Astrocyte (in vitro differentiated cells and primary cell): ENCODE measurements around the gene PPP2R2C.

Source experiments
- CTCF ChIP-seq: IDR thresholded peaks from 2 replicates; pipeline ENCODE4 v1.5.1; 2011; ENCODE audit warnings: low read depth, mild to moderate bottlenecking, inconsistent platforms, low read length, moderate library complexity; ENCODE audit not compliant: insufficient read depth
- EZH2 ChIP-seq: IDR thresholded peaks from 2 replicates; pipeline ENCODE4 v1.6.1; 2012; ENCODE audit warnings: mild to moderate bottlenecking, low read length, inconsistent platforms; ENCODE audit not compliant: insufficient read depth

- TF ChIP-seq CTCF = no peak
- TF ChIP-seq EZH2 = no peak
Measured at GRCh38 chr4:6374575-6374974, 97.8 kb downstream of the PPP2R2C start.
